Sigmoid colon (tissue), 3 donors: Measurements from ENCODE around the gene LEO1.

Source experiments
- POLR2A ChIP-seq, 2 donors: fragments of 450-650 bp; IDR thresholded peaks; one replicate each; pipeline ENCODE4 v1.6.1; 2016; ENCODE audit warnings: antibody characterized with exemption in 2 of 2, mild to moderate bottlenecking in 2 of 2, moderate library complexity in 2 of 2
- TF ChIP-seq, protein P1 (sequence below), 4 experiments: fragments of 450-650 bp in 3 of 4; fragments of 200-600 bp in 1 of 4; IDR thresholded peaks; one replicate each; pipeline ENCODE4 v1.5.1; 2016 to 2019; ENCODE audit warnings: antibody characterized with exemption in 4 of 4, mild to moderate bottlenecking in 3 of 4, moderate library complexity in 2 of 4

GRCh38 chr15:51904421-51904820 is 67.2 kb downstream of the LEO1 start:
- TF ChIP-seq, protein P1, sequence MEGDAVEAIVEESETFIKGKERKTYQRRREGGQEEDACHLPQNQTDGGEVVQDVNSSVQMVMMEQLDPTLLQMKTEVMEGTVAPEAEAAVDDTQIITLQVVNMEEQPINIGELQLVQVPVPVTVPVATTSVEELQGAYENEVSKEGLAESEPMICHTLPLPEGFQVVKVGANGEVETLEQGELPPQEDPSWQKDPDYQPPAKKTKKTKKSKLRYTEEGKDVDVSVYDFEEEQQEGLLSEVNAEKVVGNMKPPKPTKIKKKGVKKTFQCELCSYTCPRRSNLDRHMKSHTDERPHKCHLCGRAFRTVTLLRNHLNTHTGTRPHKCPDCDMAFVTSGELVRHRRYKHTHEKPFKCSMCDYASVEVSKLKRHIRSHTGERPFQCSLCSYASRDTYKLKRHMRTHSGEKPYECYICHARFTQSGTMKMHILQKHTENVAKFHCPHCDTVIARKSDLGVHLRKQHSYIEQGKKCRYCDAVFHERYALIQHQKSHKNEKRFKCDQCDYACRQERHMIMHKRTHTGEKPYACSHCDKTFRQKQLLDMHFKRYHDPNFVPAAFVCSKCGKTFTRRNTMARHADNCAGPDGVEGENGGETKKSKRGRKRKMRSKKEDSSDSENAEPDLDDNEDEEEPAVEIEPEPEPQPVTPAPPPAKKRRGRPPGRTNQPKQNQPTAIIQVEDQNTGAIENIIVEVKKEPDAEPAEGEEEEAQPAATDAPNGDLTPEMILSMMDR (IDR thresholded peaks at IDR 0.05): no peak
- TF ChIP-seq POLR2A (IDR thresholded peaks at IDR 0.05): no peak
